Ishikawa (cell line): ENCODE results near the gene VWA1.
A peak's percentile ranks its signal among the peaks of the same experiment; 100 is the strongest.

Experiments used
- CEBPB ChIP-seq: IDR thresholded peaks from 2 replicates; pipeline ENCODE4 v1.6.1; 2012
- CREB1 ChIP-seq: IDR thresholded peaks from 2 replicates; pipeline ENCODE4 v1.6.1; 2012; ENCODE audit warnings: low read depth
- EGR1 ChIP-seq: IDR thresholded peaks from 2 replicates; pipeline ENCODE4 v1.6.1; 2012
- EP300 ChIP-seq: IDR thresholded peaks from 2 replicates; pipeline ENCODE4 v1.6.1; 2012; ENCODE audit warnings: borderline replicate concordance
- FOXM1 ChIP-seq: IDR thresholded peaks from 2 replicates; pipeline ENCODE4 v1.6.1; 2012; ENCODE audit warnings: low read depth, borderline replicate concordance
- MAX ChIP-seq: IDR thresholded peaks from 2 replicates; pipeline ENCODE4 v1.6.1; 2012
- NFIC ChIP-seq: IDR thresholded peaks from 2 replicates; pipeline ENCODE4 v1.6.1; 2012
- RAD21 ChIP-seq: IDR thresholded peaks from 2 replicates; pipeline ENCODE4 v1.6.1; 2012; ENCODE audit warnings: low read depth
- REST ChIP-seq: IDR thresholded peaks from 2 replicates; pipeline ENCODE4 v1.6.1; 2012; ENCODE audit warnings: low read depth, mild to moderate bottlenecking
- TAF1 ChIP-seq: IDR thresholded peaks from 2 replicates; pipeline ENCODE4 v1.6.1; 2012; ENCODE audit warnings: low read depth, mild to moderate bottlenecking
- TCF12 ChIP-seq: IDR thresholded peaks from 2 replicates; pipeline ENCODE4 v1.6.1; 2012; ENCODE audit warnings: low read depth
- TEAD4 ChIP-seq: IDR thresholded peaks from 2 replicates; pipeline ENCODE4 v1.6.1; 2012
- USF1 ChIP-seq: IDR thresholded peaks from 2 replicates; pipeline ENCODE4 v1.6.1; 2012
- YY1 ChIP-seq: IDR thresholded peaks from 2 replicates; pipeline ENCODE4 v1.6.1; 2012; ENCODE audit warnings: low read depth
- ZBTB7A ChIP-seq: IDR thresholded peaks from 2 replicates; pipeline ENCODE4 v1.6.1; 2012; ENCODE audit warnings: low read depth

VWA1 gene

GRCh38 chr1:1425753-1426495 lies 9.6 kb upstream of the VWA1 start:
- TF ChIP-seq EP300 (no peak), NFIC (no peak), REST (no peak), YY1 (no peak), CREB1 (no peak), MAX (no peak), TAF1 (no peak), USF1 (no peak), RAD21 (no peak), ZBTB7A (no peak), EGR1 (no peak), TEAD4 (no peak), TCF12 (no peak), CEBPB (no peak), FOXM1 (no peak)

GRCh38 chr1:1426496-1427105 lies 8.9 kb upstream of the VWA1 start:
- TF ChIP-seq EP300, result no peak
- TF ChIP-seq TAF1, result no peak
- TF ChIP-seq REST, result no peak

- TF ChIP-seq ZBTB7A (peak; percentile 62; the same call in 1 of the 2 replicates), RAD21 (no peak)
Observed at GRCh38 chr1:1427106-1427819, 8.2 kb upstream of the VWA1 start.

GRCh38 chr1:1427820-1428148 lies 7.7 kb upstream of the VWA1 start:
- TF ChIP-seq NFIC (no peak), TAF1 (no peak), YY1 (no peak), FOXM1 (no peak), CREB1 (no peak), RAD21 (no peak), TCF12 (no peak), CEBPB (no peak), TEAD4 (no peak)

- TF ChIP-seq YY1, result no peak
- TF ChIP-seq MAX, result no peak
- TF ChIP-seq TAF1, result no peak
- no peak for TF ChIP-seq TEAD4
- no peak for TF ChIP-seq ZBTB7A
- TF ChIP-seq CEBPB, result no peak
- no peak for TF ChIP-seq USF1
- no peak for TF ChIP-seq EGR1
- TF ChIP-seq FOXM1, result no peak
- TF ChIP-seq RAD21, result no peak
- no peak for TF ChIP-seq NFIC
- no peak for TF ChIP-seq EP300
- no peak for TF ChIP-seq TCF12
- no peak for TF ChIP-seq REST
- no peak for TF ChIP-seq CREB1
Observed at GRCh38 chr1:1428174-1428573, 7.3 kb upstream of the VWA1 start.
